Stomach (tissue), 9 donors: ENCODE measurements around the gene HK1. TPM values are rescaled to one million over a fixed set of nuclear protein-coding genes. Genes with fewer than 3 reads are reported as not detected.

Experiments
- DNase-seq, 2 donors: peaks; one replicate each; pipeline versions ENCODE4 v3.0.0 to v3.0.0-alpha.2; 2013 to 2019
- H3K27ac ChIP-seq, 5 donors: fragments of 200-600 bp in 4 of 5; sonication (generic) in 4 of 5; one replicate each; pipeline ENCODE4 v1.5.1; 2013 to 2019; ENCODE audit warnings: mild to moderate bottlenecking in 1 of 5, moderate library complexity in 1 of 5
- H3K27me3 ChIP-seq, 3 donors: fragments of 200-600 bp; sonication (generic); one replicate each; pipeline ENCODE4 v1.5.1; 2017 to 2019; ENCODE audit warnings: mixed run types in 1 of 3
- H3K36me3 ChIP-seq, 4 donors: fragments of 200-600 bp; sonication (generic); 1 replicate in 3 of 4; 2 replicates in 1 of 4; pipeline ENCODE4 v1.5.1; 2016 to 2019
- H3K4me1 ChIP-seq, 4 donors: fragments of 200-600 bp; sonication (generic); one replicate each; pipeline ENCODE4 v1.5.1; 2016 to 2019
- H3K4me3 ChIP-seq, 4 donors: fragments of 200-600 bp; sonication (generic) in 3 of 4; one replicate each; pipeline ENCODE4 v1.5.1; 2016 to 2019; ENCODE audit warnings: mild to moderate bottlenecking in 1 of 4
- H3K9me3 ChIP-seq, 4 donors: fragments of 200-600 bp; sonication (generic); one replicate each; pipeline ENCODE4 v1.5.1; 2016 to 2019
- CTCF ChIP-seq, 7 experiments: fragments of 450-650 bp in 4 of 7; fragments of 200-600 bp in 3 of 7; sonication (generic) in 3 of 7; IDR thresholded peaks; one replicate each; pipeline ENCODE4 v1.5.1; 2016 to 2019; ENCODE audit warnings: antibody characterized with exemption in 7 of 7, control low read depth in 2 of 7, mild to moderate bottlenecking in 1 of 7
- EP300 ChIP-seq: sonication (generic); formaldehyde crosslinking; IDR thresholded peaks from one replicate; pipeline ENCODE4 v1.6.1; 2017; ENCODE audit warnings: antibody characterized with exemption
- POLR2A ChIP-seq, 4 donors: fragments of 450-650 bp; IDR thresholded peaks; one replicate each; pipeline ENCODE4 v1.6.1; 2016; ENCODE audit warnings: antibody characterized with exemption in 4 of 4, control low read depth in 2 of 4, mild to moderate bottlenecking in 1 of 4, moderate library complexity in 1 of 4
- POLR2AphosphoS5 ChIP-seq, 3 donors: sonication (generic); formaldehyde crosslinking; IDR thresholded peaks; one replicate each; pipeline ENCODE4 v1.6.1; 2016; ENCODE audit warnings: antibody characterized with exemption in 3 of 3
- WGBS, 5 donors: extraction: QIAGEN DNeasy Blood & Tissue Kit in 3 of 5; methylation state at CpG; one replicate each; pipeline versions ENCODE4 v1.1.5 to v1.1.7; 2013 to 2018; 5-methylcytosine and 5-hydroxymethylcytosine counted together
- intact Hi-C: fragments of 100-400 bp; cut with DNase I; formaldehyde crosslinking; loops from one replicate; pipeline ENCODE4 v1.15.1; 2023; ENCODE audit warnings: low total_unique reads
- polyA plus RNA-seq, 3 donors: library from polyadenylated mRNA; stranded (reverse); fragments of 200-250 nt; gene quantifications; one replicate each; pipeline ENCODE4 v1.2.3, GENCODE V29; 2013
- total RNA-seq, 5 donors: library from RNA; depleted of rRNA; stranded (reverse); fragments of >200 nt; gene quantifications; one replicate each; pipeline versions ENCODE4 v1.1.0 to v1.2.3, GENCODE V29; 2014 to 2016
- donor health status: healthy with polysubstance abuse.
- donor health status: Bipolar disorder and iron deficiency.
- donor health status: healthy.

HK1 gene
- total and polyA plus RNA-seq, 8 donors, result 32.7 to 60.9 (median 50.8) TPM

GRCh38 chr10:69374242-69374641, 95.9 kb downstream of the HK1 start:
- H3K36me3 ChIP-seq, result peaks cover 50 to 100% (median 92%) of the 10 kb centered on the region in 4 donors
- TF ChIP-seq CTCF (IDR thresholded peaks at IDR 0.05), result no peak
- no peak for TF ChIP-seq POLR2AphosphoS5 (IDR thresholded peaks at IDR 0.05)
- no peak for TF ChIP-seq POLR2A (IDR thresholded peaks at IDR 0.05)
- TF ChIP-seq EP300, result no peak
- H3K27me3 ChIP-seq, result no peaks in the 10 kb centered on the region
- H3K9me3 ChIP-seq, result no peaks in the 10 kb centered on the region
- WGBS, 5 donors, result 81 to 89% (median 86%) methylated on average over 13 of the region's 13 CpGs
- H3K27ac ChIP-seq, result peak overlapping the region in 1 of 5 donors; percentile 49
- H3K4me3 ChIP-seq, result no peak overlapping the region
- DNase-seq, result no peak
- intact Hi-C loops, result no loop called here
- H3K4me1 ChIP-seq, result peaks cover 0 to 47% (median 29%) of the 10 kb centered on the region in 4 donors

- WGBS, 5 donors, result 88 to 98% (median 94%) methylated on average over 2 of the region's 2 CpGs
- no peak for DNase-seq
- intact Hi-C loops, result no loop called here
- no peak overlapping the region for H3K4me3 ChIP-seq
- no peaks in the 10 kb centered on the region for H3K27me3 ChIP-seq
- peaks cover 50 to 100% (median 92%) of the 10 kb centered on the region in 4 donors for H3K36me3 ChIP-seq
- peaks cover 0 to 47% (median 29%) of the 10 kb centered on the region in 4 donors for H3K4me1 ChIP-seq
- no peaks in the 10 kb centered on the region for H3K9me3 ChIP-seq
- TF ChIP-seq POLR2A (IDR thresholded peaks at IDR 0.05) (no peak), CTCF (IDR thresholded peaks at IDR 0.05) (no peak), POLR2AphosphoS5 (IDR thresholded peaks at IDR 0.05) (no peak), EP300 (no peak)
- H3K27ac ChIP-seq, result peak overlapping the region in 2 of 5 donors; percentile 49 to 53
These were observed 96.6 kb downstream of the HK1 start for GRCh38 chr10:69374931-69375306.

GRCh38 chr10:69375307-69376151, 97.2 kb downstream of the HK1 start:
- Histone ChIP-seq H3K27ac (peak overlapping the region in 3 of 5 donors; percentile 14 to 53 (median 49)), H3K4me1 (peaks cover 0 to 47% (median 29%) of the 10 kb centered on the region in 4 donors), H3K27me3 (no peaks in the 10 kb centered on the region), H3K4me3 (no peak overlapping the region), H3K36me3 (peaks cover 50 to 100% (median 92%) of the 10 kb centered on the region in 4 donors), H3K9me3 (no peaks in the 10 kb centered on the region)
- TF ChIP-seq POLR2A (IDR thresholded peaks at IDR 0.05) (no peak), CTCF (IDR thresholded peaks at IDR 0.05) (no peak), POLR2AphosphoS5 (IDR thresholded peaks at IDR 0.05) (no peak), EP300 (no peak)
- DNase-seq, result peak in 1 of 2 donors; percentile 68
- intact Hi-C loops, result no loop called here
- 24 to 36% (median 31%) methylated on average over 13 to 19 of the region's 19 CpGs for WGBS, 5 donors

GRCh38 chr10:69376662-69377061, 98.4 kb downstream of the HK1 start:
- H3K9me3 ChIP-seq, result no peaks in the 10 kb centered on the region
- DNase-seq, result no peak
- H3K27me3 ChIP-seq, result no peaks in the 10 kb centered on the region
- peaks cover 0 to 47% (median 29%) of the 10 kb centered on the region in 4 donors for H3K4me1 ChIP-seq
- TF ChIP-seq POLR2A (IDR thresholded peaks at IDR 0.05), result no peak
- no peak for TF ChIP-seq CTCF (IDR thresholded peaks at IDR 0.05)
- no peak for TF ChIP-seq POLR2AphosphoS5 (IDR thresholded peaks at IDR 0.05)
- TF ChIP-seq EP300, result no peak
- 92 to 94% (median 94%) methylated on average over 11 of the region's 11 CpGs for WGBS, 5 donors
- peaks cover 53 to 100% (median 90%) of the 10 kb centered on the region in 4 donors for H3K36me3 ChIP-seq
- intact Hi-C loops, result no loop called here
- H3K27ac ChIP-seq, result peak overlapping the region in 2 of 5 donors; percentile 8 to 36
- H3K4me3 ChIP-seq, result no peak overlapping the region
